Measurements from ENCODE around the gene FBXO24. TPM values are rescaled to one million over a fixed set of nuclear protein-coding genes. Genes with fewer than 3 reads are reported as not detected.
A peak's percentile ranks its signal among the peaks of the same experiment; 100 is the strongest.

Gene FBXO24
- total RNA-seq, 1 donor from 2014 or later, result 0.52 TPM

DNA sequence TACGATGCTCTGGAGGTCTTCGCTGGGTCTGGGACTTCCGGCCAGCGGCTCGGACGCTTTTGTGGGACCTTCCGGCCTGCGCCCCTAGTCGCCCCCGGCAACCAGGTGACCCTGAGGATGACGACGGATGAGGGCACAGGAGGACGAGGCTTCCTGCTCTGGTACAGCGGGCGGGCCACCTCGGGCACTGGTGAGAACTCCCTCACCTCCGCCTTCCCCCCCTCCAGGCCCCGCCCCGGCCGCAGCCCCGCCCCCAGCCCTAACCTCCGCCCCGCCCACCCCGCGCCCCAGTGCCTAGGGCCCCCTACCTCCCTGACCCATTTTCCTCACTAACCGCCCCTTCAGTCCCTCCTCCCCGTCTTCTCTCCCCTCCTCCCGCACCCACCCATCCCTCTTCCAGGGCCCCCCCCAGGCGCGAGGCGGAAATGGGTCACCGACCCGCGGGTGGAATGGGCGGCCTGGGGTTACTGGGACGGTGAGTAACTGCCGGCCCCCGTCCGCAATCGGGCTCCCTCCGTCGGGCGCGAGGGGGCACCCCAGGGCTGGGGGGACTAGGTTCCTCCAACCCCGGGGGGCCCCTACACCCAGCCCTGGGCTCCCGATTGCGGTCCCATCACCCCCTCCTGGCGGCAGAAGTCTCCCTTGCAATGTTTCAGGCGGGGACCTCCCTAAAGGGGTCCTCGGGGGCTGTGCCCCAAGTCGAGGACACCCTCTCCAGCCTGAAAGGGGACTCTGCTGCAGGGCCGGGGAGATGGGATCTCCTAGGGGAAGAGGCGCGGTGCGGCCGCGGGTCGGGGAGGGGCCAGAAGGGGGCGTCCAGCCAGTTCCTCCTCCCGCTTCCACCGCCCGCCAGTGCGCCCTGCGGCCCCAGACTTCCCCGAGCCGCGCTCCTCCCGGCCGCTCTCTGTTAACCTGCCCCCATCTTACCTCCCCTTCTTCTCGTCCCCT is 18.2 kb downstream of the FBXO24 start:
- peak overlapping the region; percentile 64 for H3K4me3 ChIP-seq (ENCODE audit: insufficient read depth, low read depth, low read length)
- peak overlapping the region; percentile 81 for H3K9ac ChIP-seq (ENCODE audit: low read length)
- H3K27ac ChIP-seq (ENCODE audit: low read depth, low read length), result peak overlapping the region; percentile 62
- DNase-seq (ENCODE audit: low read depth), result no peak
- H3K4me1 Mint-ChIP-seq (ENCODE audit: low read depth, unreplicated experiment), result peaks cover 4% of the 10 kb centered on the region
- no peak for FAIRE-seq
- peaks cover 6% of the 10 kb centered on the region for H3K79me2 ChIP-seq (ENCODE audit: insufficient read depth, low read length)
- peak overlapping the region; percentile 97 for H3K4me2 ChIP-seq (ENCODE audit: low read length)
- peaks cover 9% of the 10 kb centered on the region for H4K20me1 ChIP-seq (ENCODE audit: insufficient read depth, low read length)
- H3K4me3 Mint-ChIP-seq (ENCODE audit: unreplicated experiment), result peak overlapping the region; percentile 86
- no peaks in the 10 kb centered on the region for H3K9me3 ChIP-seq (ENCODE audit: insufficient read depth, low read depth, low read length)
- peaks cover 36% of the 10 kb centered on the region for H3K4me1 ChIP-seq (ENCODE audit: insufficient read depth, low read length)
- TF ChIP-seq EZH2 (IDR thresholded peaks at IDR 0.05; ENCODE audit: insufficient read depth, low read length) (no peak), CTCF (IDR thresholded peaks at IDR 0.05; ENCODE audit: insufficient read depth, low read depth, low read length) (no peak)
- peak overlapping the region; percentile 34 for H3K27ac Mint-ChIP-seq (ENCODE audit: unreplicated experiment)
- no peaks in the 10 kb centered on the region for H3K27me3 ChIP-seq (ENCODE audit: insufficient read depth, low read length)
- peak overlapping the region; percentile 77 for H2AFZ ChIP-seq (ENCODE audit: low read depth, low read length)
- no peaks in the 10 kb centered on the region for H3K9me3 Mint-ChIP-seq (ENCODE audit: unreplicated experiment)
- H3K36me3 Mint-ChIP-seq (ENCODE audit: low read depth, unreplicated experiment), result peaks cover 6% of the 10 kb centered on the region
- peaks cover 9% of the 10 kb centered on the region for H3K27me3 Mint-ChIP-seq (ENCODE audit: low read depth, unreplicated experiment)
- H3K36me3 ChIP-seq (ENCODE audit: insufficient read depth, low read length), result peaks cover 4% of the 10 kb centered on the region

DNA sequence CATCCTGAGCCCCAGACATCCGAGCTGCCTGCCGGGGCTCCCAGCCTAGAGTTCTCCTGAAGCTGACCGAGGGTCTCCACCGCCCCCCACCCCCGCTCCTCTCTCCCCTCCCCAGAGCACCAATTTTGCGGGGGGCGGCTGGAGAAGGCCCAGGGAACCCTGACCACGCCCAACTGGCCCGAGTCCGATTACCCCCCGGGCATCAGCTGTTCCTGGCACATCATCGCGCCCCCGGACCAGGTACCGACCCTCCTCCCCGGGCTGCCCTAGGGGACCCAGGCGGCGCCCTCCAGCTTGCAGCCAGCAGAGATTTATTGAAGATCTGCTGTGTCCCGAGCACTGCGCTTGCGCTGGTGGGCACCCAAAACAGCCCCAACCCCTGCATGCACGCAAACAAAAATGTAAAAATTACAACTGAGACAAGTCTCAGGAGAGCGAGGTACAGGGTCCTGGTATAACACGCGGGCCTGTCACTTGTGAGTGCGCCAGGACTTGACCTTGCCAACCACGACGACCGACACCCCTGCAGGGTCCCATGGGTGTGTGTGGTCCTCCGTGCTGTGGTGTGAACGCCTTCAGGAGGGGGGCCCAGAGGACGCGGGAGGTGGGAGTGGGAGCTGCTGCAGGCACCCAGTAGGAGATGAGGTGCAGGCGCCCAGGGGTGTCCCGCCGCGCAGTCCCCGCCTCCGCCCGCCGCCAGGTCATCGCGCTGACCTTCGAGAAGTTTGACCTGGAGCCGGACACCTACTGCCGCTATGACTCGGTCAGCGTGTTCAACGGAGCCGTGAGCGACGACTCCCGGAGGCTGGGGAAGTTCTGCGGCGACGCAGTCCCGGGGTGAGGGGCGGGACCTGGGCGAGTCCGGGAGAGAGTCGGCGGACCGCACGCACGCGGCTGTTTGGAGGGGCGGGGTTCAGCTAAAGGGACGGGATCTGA is 19.1 kb downstream of the FBXO24 start:
- H3K36me3 ChIP-seq (ENCODE audit: insufficient read depth, low read length), result peaks cover 4% of the 10 kb centered on the region
- peak overlapping the region; percentile 67 for H3K9ac ChIP-seq (ENCODE audit: low read length)
- H3K27ac ChIP-seq (ENCODE audit: low read depth, low read length), result no peak overlapping the region
- peaks cover 36% of the 10 kb centered on the region for H3K4me1 ChIP-seq (ENCODE audit: insufficient read depth, low read length)
- H3K9me3 ChIP-seq (ENCODE audit: insufficient read depth, low read depth, low read length), result no peaks in the 10 kb centered on the region
- peaks cover 6% of the 10 kb centered on the region for H3K79me2 ChIP-seq (ENCODE audit: insufficient read depth, low read length)
- Mint-ChIP-seq H3K36me3 (ENCODE audit: low read depth, unreplicated experiment) (peaks cover 6% of the 10 kb centered on the region), H3K4me1 (ENCODE audit: low read depth, unreplicated experiment) (peaks cover 4% of the 10 kb centered on the region), H3K9me3 (ENCODE audit: unreplicated experiment) (no peaks in the 10 kb centered on the region), H3K27me3 (ENCODE audit: low read depth, unreplicated experiment) (peaks cover 8% of the 10 kb centered on the region), H3K27ac (ENCODE audit: unreplicated experiment) (no peak overlapping the region), H3K4me3 (ENCODE audit: unreplicated experiment) (peak overlapping the region; percentile 86)
- no peak for DNase-seq (ENCODE audit: low read depth)
- peak overlapping the region; percentile 57 for H2AFZ ChIP-seq (ENCODE audit: low read depth, low read length)
- H3K4me3 ChIP-seq (ENCODE audit: insufficient read depth, low read depth, low read length), result peak overlapping the region; percentile 58
- no peak for TF ChIP-seq EZH2 (IDR thresholded peaks at IDR 0.05; ENCODE audit: insufficient read depth, low read length)
- no peak for TF ChIP-seq CTCF (IDR thresholded peaks at IDR 0.05; ENCODE audit: insufficient read depth, low read depth, low read length)
- FAIRE-seq, result no peak
- peaks cover 9% of the 10 kb centered on the region for H4K20me1 ChIP-seq (ENCODE audit: insufficient read depth, low read length)
- peak overlapping the region; percentile 97 for H3K4me2 ChIP-seq (ENCODE audit: low read length)
- no peaks in the 10 kb centered on the region for H3K27me3 ChIP-seq (ENCODE audit: insufficient read depth, low read length)
